ENCODE measurements around the gene ZNF277.

DNA sequence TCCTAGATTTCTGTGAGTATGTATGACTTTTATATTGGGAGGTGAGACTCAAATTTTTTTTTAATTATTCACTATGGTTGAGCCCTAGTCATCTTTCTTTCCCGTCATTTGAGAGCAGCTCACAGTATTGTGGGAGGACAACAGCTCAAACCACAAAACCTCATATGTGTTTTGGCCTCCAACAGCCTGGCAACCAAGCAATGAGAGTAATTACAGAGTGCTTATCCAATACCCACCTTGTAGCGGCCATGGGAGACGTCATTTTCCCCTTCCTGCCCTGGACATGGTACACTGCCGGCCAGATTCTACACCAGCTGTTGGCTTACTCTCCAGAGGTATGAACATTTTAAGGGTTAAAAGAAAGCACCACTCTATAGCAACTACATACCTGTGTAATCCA, 49.4 kb upstream of the ZNF277 start:
- TF ChIP-seq CTCF (IDR thresholded peaks at IDR 0.05) (no peak), POLR2A (IDR thresholded peaks at IDR 0.05) (no peak)
